ENCODE measurements around the gene TMOD3.

TMOD3 gene

DNA sequence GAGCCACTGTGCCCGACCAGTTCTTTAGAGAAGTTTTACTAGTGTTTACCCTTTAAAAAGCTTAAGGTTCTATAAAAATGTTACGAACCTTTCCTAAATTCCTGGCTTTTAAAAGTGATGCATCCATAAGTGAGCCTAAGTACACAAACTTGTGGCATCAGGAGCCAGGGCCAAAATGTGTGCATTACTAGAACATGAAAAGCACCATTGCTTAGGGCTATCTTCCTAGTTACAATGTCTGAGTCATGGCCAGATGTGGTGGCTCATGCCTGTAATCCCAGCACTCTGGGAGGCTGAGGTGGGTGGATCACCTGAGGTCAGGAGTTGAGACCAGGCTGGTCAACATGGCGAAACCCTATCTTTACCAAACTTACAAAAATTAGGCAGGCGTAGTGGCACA, 102.2 kb downstream of the TMOD3 start:
- Histone ChIP-seq H3K36me3 (ENCODE audit: control insufficient read depth, insufficient read depth, low read length) (peaks cover 15% of the 10 kb centered on the region), H3K4me3 (ENCODE audit: insufficient read depth, low read depth, low read length, poor library complexity, severe bottlenecking) (no peak overlapping the region), H3K9me3 (ENCODE audit: control insufficient read depth, low read length) (no peaks in the 10 kb centered on the region), H3K27me3 (replicated peaks; ENCODE audit: control insufficient read depth, insufficient read depth, low read length, poor library complexity, severe bottlenecking) (no peaks in the 10 kb centered on the region), H3K4me1 (ENCODE audit: control insufficient read depth, insufficient read depth, low read length, poor library complexity, severe bottlenecking) (no peaks in the 10 kb centered on the region), H3K27ac (ENCODE audit: insufficient read depth, low read length, poor library complexity, severe bottlenecking) (no peak overlapping the region)
- DNase-seq, result no peak

- DNase-seq, result no peak
- H3K9me3 ChIP-seq (ENCODE audit: control insufficient read depth, low read length), result no peaks in the 10 kb centered on the region
- peaks cover 17% of the 10 kb centered on the region for H3K36me3 ChIP-seq (ENCODE audit: control insufficient read depth, insufficient read depth, low read length)
- no peak overlapping the region for H3K27ac ChIP-seq (ENCODE audit: insufficient read depth, low read length, poor library complexity, severe bottlenecking)
- H3K4me1 ChIP-seq (ENCODE audit: control insufficient read depth, insufficient read depth, low read length, poor library complexity, severe bottlenecking), result no peaks in the 10 kb centered on the region
- no peak overlapping the region for H3K4me3 ChIP-seq (ENCODE audit: insufficient read depth, low read depth, low read length, poor library complexity, severe bottlenecking)
- no peaks in the 10 kb centered on the region for H3K27me3 ChIP-seq (replicated peaks; ENCODE audit: control insufficient read depth, insufficient read depth, low read length, poor library complexity, severe bottlenecking)
Observed at GRCh38 chr15:51932161-51932560, 102.7 kb downstream of the TMOD3 start.

GRCh38 chr15:51935466-51936104, 106.1 kb downstream of the TMOD3 start:
- H3K4me1 ChIP-seq (ENCODE audit: control insufficient read depth, insufficient read depth, low read length, poor library complexity, severe bottlenecking), result no peaks in the 10 kb centered on the region
- H3K36me3 ChIP-seq (ENCODE audit: control insufficient read depth, insufficient read depth, low read length), result peaks cover 32% of the 10 kb centered on the region
- H3K4me3 ChIP-seq (ENCODE audit: insufficient read depth, low read depth, low read length, poor library complexity, severe bottlenecking), result no peak overlapping the region
- no peak for DNase-seq
- H3K27me3 ChIP-seq (replicated peaks; ENCODE audit: control insufficient read depth, insufficient read depth, low read length, poor library complexity, severe bottlenecking), result no peaks in the 10 kb centered on the region
- no peak overlapping the region for H3K27ac ChIP-seq (ENCODE audit: insufficient read depth, low read length, poor library complexity, severe bottlenecking)
- no peaks in the 10 kb centered on the region for H3K9me3 ChIP-seq (ENCODE audit: control insufficient read depth, low read length)

DNA sequence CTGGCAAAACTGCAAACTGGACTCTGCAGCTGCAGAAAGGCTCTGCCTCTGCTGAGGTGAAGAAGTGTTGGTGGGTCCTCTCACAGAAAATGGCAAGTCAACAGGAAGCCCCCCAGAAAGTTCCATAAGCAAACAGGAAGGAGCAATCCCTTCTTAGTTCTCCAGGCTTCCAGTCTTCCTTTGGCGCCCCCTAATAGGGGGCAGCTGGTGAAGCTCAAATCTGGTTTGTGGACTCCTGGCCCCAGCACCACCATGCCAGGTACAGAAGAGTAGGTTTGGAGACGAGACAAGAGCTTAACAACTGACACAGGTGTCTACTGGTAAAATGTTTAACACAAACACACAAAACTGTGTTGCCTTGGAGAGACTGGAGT, 106.6 kb downstream of the TMOD3 start:
- H3K9me3 ChIP-seq (ENCODE audit: control insufficient read depth, low read length), result no peaks in the 10 kb centered on the region
- no peaks in the 10 kb centered on the region for H3K27me3 ChIP-seq (replicated peaks; ENCODE audit: control insufficient read depth, insufficient read depth, low read length, poor library complexity, severe bottlenecking)
- H3K27ac ChIP-seq (ENCODE audit: insufficient read depth, low read length, poor library complexity, severe bottlenecking), result no peak overlapping the region
- H3K36me3 ChIP-seq (ENCODE audit: control insufficient read depth, insufficient read depth, low read length), result peaks cover 32% of the 10 kb centered on the region
- no peaks in the 10 kb centered on the region for H3K4me1 ChIP-seq (ENCODE audit: control insufficient read depth, insufficient read depth, low read length, poor library complexity, severe bottlenecking)
- DNase-seq, result no peak
- no peak overlapping the region for H3K4me3 ChIP-seq (ENCODE audit: insufficient read depth, low read depth, low read length, poor library complexity, severe bottlenecking)

DNA sequence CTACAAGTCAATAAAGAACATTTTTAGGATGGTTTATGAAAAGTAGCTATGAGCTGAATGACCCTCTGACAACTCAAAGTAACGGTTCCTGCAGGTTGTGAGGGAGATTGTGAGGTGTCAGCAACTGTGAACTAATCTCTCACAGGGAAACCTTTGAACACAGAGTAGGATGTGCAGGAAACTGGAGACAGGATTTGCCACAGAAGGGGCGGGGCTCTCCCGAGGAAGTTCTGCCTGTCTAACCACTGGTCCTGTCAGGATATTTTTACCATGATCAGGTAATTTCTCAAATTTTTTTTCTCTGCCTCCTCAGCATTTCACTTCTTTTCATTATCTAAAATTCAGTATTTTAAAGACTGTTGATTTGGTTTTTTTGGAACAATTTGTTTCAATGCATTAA, 108.8 kb downstream of the TMOD3 start:
- no peaks in the 10 kb centered on the region for H3K4me1 ChIP-seq (ENCODE audit: control insufficient read depth, insufficient read depth, low read length, poor library complexity, severe bottlenecking)
- peaks cover 41% of the 10 kb centered on the region for H3K36me3 ChIP-seq (ENCODE audit: control insufficient read depth, insufficient read depth, low read length)
- no peak overlapping the region for H3K4me3 ChIP-seq (ENCODE audit: insufficient read depth, low read depth, low read length, poor library complexity, severe bottlenecking)
- no peaks in the 10 kb centered on the region for H3K9me3 ChIP-seq (ENCODE audit: control insufficient read depth, low read length)
- no peaks in the 10 kb centered on the region for H3K27me3 ChIP-seq (replicated peaks; ENCODE audit: control insufficient read depth, insufficient read depth, low read length, poor library complexity, severe bottlenecking)
- DNase-seq, result no peak
- H3K27ac ChIP-seq (ENCODE audit: insufficient read depth, low read length, poor library complexity, severe bottlenecking), result no peak overlapping the region

DNA sequence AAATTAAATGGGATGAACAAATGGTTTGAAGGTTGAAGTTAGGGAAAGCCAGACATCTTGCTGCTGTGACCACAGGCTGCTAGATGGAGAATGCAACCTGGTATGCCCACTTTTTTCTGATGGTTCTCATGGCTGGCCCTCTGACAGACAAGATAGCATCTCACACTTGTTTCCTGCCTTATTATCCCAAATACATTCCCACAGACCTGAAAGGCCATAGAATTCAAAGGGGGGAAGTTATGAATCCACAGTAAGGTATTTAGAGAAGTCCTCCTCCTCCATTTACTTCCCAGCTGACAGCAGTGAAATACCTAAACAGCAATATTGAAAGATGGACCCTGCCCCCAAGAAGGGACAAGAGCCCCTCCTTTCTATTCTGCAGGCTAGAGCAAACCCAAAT, 109.8 kb downstream of the TMOD3 start:
- no peaks in the 10 kb centered on the region for H3K27me3 ChIP-seq (replicated peaks; ENCODE audit: control insufficient read depth, insufficient read depth, low read length, poor library complexity, severe bottlenecking)
- peaks cover 41% of the 10 kb centered on the region for H3K36me3 ChIP-seq (ENCODE audit: control insufficient read depth, insufficient read depth, low read length)
- DNase-seq, result no peak
- no peak overlapping the region for H3K4me3 ChIP-seq (ENCODE audit: insufficient read depth, low read depth, low read length, poor library complexity, severe bottlenecking)
- no peaks in the 10 kb centered on the region for H3K4me1 ChIP-seq (ENCODE audit: control insufficient read depth, insufficient read depth, low read length, poor library complexity, severe bottlenecking)
- no peak overlapping the region for H3K27ac ChIP-seq (ENCODE audit: insufficient read depth, low read length, poor library complexity, severe bottlenecking)
- no peaks in the 10 kb centered on the region for H3K9me3 ChIP-seq (ENCODE audit: control insufficient read depth, low read length)

DNA sequence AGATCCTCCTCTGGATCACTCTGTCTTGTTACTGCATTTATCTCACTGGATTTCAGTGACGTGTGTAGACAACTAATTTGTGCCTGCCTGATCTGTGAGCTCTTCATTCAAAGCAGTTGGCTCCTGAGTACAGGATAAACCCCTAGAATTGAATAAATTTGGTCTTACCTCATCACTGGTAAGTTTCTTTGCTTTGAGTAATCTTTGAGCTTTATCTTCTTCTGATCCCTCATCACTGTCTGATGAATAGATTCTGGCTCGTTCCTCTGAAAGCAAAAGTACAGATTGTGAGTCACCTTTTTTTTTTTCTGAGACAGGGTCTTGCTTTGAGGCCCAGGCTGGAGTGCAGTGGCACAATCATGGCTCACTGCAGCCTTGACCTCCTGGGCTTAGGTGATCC, 117.7 kb downstream of the TMOD3 start:
- no peaks in the 10 kb centered on the region for H3K27me3 ChIP-seq (replicated peaks; ENCODE audit: control insufficient read depth, insufficient read depth, low read length, poor library complexity, severe bottlenecking)
- H3K4me1 ChIP-seq (ENCODE audit: control insufficient read depth, insufficient read depth, low read length, poor library complexity, severe bottlenecking), result no peaks in the 10 kb centered on the region
- DNase-seq, result no peak
- peaks cover 59% of the 10 kb centered on the region for H3K36me3 ChIP-seq (ENCODE audit: control insufficient read depth, insufficient read depth, low read length)
- H3K27ac ChIP-seq (ENCODE audit: insufficient read depth, low read length, poor library complexity, severe bottlenecking), result no peak overlapping the region
- no peak overlapping the region for H3K4me3 ChIP-seq (ENCODE audit: insufficient read depth, low read depth, low read length, poor library complexity, severe bottlenecking)
- no peaks in the 10 kb centered on the region for H3K9me3 ChIP-seq (ENCODE audit: control insufficient read depth, low read length)

DNA sequence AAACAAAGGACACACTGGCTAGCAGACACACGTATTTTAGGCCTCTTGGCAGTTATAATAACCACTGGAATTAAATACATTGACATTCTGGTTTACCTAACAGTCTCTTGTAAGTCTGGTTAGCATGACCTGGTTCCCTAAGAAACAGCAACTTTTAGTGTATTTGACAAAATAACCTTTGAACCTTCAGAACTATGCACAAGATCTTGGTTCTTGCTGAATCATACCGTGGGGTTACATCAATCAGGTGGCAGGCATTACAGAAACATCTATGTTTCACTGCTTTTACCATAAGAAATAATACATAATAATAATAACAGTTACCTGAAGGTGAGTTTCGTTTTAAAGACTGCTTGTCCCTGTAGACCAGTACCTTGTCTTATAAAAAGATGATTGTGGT, 123.4 kb downstream of the TMOD3 start:
- H3K9me3 ChIP-seq (ENCODE audit: control insufficient read depth, low read length), result no peaks in the 10 kb centered on the region
- no peaks in the 10 kb centered on the region for H3K27me3 ChIP-seq (replicated peaks; ENCODE audit: control insufficient read depth, insufficient read depth, low read length, poor library complexity, severe bottlenecking)
- no peak overlapping the region for H3K27ac ChIP-seq (ENCODE audit: insufficient read depth, low read length, poor library complexity, severe bottlenecking)
- H3K4me1 ChIP-seq (ENCODE audit: control insufficient read depth, insufficient read depth, low read length, poor library complexity, severe bottlenecking), result no peaks in the 10 kb centered on the region
- H3K4me3 ChIP-seq (ENCODE audit: insufficient read depth, low read depth, low read length, poor library complexity, severe bottlenecking), result no peak overlapping the region
- peaks cover 69% of the 10 kb centered on the region for H3K36me3 ChIP-seq (ENCODE audit: control insufficient read depth, insufficient read depth, low read length)
- DNase-seq, result no peak

DNA sequence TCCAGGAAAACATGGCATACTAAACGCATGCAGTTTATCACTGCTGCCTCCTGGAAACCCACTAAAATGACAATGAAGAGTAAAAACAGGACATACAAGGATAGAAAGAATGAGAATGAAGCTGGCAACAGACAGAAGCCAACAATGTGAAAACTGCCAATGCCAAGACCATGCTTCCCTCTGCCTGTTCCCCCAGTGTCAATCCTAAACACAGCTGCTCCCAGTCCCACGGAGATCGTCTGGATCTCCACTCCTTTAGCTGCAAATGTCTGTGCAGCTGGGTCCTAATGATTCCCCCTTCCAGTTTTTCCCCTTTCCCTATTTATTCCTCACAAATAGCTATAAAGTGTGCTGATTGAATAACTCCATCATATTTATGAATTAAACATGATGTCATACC, 126.1 kb downstream of the TMOD3 start:
- Histone ChIP-seq H3K27me3 (replicated peaks; ENCODE audit: control insufficient read depth, insufficient read depth, low read length, poor library complexity, severe bottlenecking) (no peaks in the 10 kb centered on the region), H3K27ac (ENCODE audit: insufficient read depth, low read length, poor library complexity, severe bottlenecking) (no peak overlapping the region), H3K4me3 (ENCODE audit: insufficient read depth, low read depth, low read length, poor library complexity, severe bottlenecking) (no peak overlapping the region), H3K4me1 (ENCODE audit: control insufficient read depth, insufficient read depth, low read length, poor library complexity, severe bottlenecking) (no peaks in the 10 kb centered on the region), H3K9me3 (ENCODE audit: control insufficient read depth, low read length) (no peaks in the 10 kb centered on the region), H3K36me3 (ENCODE audit: control insufficient read depth, insufficient read depth, low read length) (peaks cover 65% of the 10 kb centered on the region)
- DNase-seq, result no peak
